SHP77 treated with DMSO at 0.1 percent for 48 hours (cell line): Measurements from ENCODE around the gene FAM229B.
"Not testable (repeated sequence)": the region's sequence is repeated elsewhere in the genome, so short reads cannot be mapped to it uniquely, and the experiment has no call there.

Source experiments
- DNase-seq: peaks from one replicate; lab custom pipeline; 2025; lab: John Stamatoyannopoulos, UW

Gene FAM229B, protein sequence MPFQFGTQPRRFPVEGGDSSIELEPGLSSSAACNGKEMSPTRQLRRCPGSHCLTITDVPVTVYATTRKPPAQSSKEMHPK

DNA sequence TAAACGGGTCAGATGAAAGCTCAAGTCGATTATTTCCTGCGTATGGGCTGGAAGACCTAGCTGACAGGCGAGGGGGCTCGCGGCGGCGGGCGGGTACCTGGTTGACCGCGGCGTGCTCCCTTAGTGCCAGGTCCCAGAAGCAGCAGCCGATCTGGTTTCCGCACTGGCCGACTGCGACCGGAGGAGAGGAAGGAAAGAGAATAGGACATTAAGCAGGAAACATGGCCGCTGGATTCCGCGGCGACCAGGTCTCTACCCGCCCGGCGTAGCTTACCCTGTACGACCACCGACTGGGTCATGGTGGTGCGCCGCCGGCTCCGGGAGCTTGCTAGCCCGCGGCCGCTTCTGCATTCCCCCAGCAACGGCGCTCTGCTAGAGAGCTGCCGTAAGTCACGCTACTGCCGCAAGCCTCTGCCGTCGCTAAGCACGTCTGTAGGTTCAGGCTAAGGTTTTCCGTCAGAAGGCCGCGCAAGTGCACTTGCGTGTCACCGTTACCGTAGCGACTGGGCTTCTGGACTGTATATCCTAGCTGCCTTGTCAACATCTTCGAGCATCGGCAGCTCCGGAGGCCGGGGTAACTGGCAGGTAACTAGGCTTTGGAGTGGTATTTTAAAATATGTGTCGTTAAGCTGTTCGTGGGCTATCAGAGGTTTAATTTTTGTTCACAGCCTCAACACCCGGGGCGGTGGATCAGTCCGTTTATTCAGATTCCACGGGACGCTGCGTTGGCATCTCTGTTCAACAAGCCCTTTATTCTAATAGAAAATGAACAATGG lies at the start of gene FAM229B, which contains the start of gene TUBE1:
FAM229B (plus strand) TSS at position 456 of the 776 bp plus-strand sequence. CDS start 11,693 bp downstream, outside the sequence.
TUBE1 (minus strand) TSS at position 347 of the 776 bp plus-strand sequence; CDS start at position 299, 48 bp downstream.
- peak; percentile 92 for DNase-seq

- DNase-seq, result no peak
Measured at GRCh38 chr6:112037783-112038216, 49.6 kb upstream of the FAM229B start.

DNA sequence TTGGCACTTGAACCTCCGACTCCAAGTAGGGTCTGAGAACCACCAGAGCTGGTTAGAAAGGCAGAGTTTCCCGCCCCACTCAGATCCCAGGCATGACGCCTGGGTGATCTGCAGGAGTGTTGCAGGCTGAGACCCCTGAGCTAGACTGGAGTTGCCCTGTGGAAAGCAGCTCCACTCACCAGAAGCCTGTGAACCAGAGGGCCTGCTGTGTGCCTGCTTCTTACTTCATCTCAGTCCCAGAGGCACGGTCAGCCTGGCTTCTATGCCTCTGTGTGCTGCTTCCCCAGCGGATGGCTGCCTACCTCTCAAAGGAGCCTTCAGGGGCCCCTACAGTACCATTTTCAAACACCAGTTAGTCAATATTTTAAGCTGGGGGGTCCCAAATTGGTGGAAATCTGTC lies 49.1 kb upstream of the FAM229B start:
- no peak for DNase-seq

- DNase-seq, result no peak
Measured at GRCh38 chr6:112038756-112039430, 48.5 kb upstream of the FAM229B start.

DNA sequence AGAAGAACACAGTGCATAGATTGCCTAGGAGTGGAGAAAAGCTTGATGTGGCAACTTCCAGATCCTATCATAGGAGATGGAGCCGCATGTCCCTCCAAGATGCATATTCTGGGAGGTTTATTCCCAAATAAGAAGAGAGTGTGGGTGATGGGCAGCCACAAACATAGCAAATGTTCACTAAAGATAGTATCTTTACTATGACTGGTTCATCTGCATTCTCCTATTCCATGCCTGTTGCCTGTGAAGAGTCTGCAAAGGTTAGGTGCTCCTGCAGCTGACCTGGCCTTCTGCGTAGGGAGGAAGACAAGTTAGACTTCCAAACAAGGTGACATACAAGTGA lies 48.0 kb upstream of the FAM229B start:
- DNase-seq, result no peak

DNA sequence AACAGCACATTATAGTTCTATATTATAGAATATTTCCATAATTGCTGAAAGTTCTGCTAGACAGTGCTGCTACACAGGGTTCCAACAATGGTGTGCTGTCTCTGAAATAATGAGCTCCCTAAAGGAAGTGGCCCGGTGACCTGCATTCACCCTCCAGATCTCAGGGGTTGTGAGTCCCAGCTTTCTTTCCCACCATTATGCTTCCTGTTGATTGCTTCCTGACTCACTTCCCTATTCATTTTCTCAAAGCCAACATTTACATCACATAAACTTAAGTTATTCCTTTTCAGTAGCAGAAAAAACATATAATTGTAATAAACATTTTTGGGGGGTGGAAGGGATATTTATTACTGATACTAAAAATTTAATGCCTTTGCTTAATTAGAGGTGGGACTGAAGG lies 46.4 kb upstream of the FAM229B start:
- DNase-seq, result no peak

GRCh38 chr6:112041535-112041934 lies 45.9 kb upstream of the FAM229B start:
- no peak for DNase-seq

DNA sequence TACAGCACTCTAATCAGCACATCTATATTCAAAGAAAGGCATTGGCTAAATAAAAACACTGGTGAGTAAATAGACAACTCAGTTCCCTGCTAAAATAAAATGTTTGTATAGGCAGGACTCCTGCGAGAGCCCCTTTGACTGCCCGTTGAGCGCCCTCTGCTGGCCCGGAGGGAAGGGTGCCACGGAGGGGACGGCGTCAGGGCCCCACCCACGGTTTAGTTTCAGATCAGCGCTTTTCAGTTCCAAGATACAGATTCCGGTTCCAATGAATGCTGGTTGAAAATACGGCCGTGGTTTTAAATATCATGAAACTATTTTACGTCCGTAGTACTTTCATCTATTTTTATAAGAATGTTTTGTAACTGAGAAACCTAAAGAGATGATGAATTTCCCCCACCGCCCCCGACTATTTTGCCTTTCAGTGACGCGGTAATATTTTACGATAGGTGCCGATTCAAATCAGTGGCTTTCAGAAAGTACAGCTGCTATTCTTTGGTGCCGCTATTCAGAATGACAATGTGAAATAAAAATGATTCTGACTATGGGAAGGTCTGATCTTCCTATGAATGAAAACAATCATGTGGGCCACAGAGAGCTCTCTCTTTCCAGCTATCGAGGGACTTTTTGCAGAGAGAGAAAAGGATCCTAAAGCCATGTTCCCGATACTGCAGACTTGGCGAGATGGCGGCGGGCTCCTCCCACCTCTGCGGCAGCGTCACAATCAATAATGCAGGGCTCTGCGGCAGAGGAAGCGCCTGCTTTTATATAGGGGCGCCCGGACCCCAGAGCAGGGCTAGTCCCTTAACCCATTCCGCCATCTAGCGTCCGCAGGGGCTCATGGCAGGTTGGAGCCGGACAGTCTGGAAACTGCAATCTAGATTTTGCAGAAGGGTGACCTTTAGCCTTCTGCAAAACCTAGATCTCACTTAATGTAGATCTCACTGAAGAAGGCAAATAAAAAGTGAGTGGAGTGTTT lies 44.1 kb upstream of the FAM229B start:
- peak; percentile 89 for DNase-seq

GRCh38 chr6:112044196-112044595 lies 43.2 kb upstream of the FAM229B start:
- no peak for DNase-seq

DNA sequence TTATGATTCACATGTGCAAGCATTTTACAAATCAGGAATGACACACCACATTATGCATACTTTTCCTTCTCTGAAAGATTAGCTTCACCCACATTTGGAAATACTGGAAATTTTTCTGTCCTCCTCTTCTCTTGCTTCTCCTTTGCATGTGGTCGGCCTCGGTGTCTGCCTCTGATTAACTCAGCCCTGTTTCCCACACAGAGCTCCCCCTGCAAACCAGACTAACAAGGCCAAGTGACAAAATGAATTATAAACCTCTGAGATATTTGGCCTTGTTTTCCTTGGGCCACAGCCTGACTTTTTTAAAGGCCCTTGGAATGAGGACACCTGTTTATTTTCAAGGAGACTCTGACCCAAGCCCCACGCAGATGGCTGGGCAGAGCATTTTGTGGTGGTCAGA lies 42.5 kb upstream of the FAM229B start:
- no peak for DNase-seq

DNA sequence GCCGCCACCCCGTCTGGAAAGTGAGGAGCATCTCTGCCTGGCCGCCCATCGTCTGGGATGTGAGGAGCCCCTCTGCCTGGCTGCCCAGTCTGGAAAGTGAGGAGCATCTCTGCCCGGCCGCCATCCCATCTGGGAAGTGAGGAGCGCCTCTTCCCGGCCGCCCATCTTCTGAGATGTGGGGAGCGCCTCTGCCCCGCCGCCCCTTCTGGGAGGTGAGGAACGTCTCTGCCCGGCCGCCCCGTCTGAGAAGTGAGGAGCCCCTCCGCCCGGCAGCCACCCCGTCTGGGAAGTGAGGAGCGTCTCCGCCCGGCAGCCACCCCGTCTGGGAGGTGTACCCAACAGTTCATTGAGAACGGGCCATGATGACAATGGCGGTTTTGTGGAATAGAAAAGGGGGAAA lies 39.9 kb upstream of the FAM229B start:
- DNase-seq, result not testable (repeated sequence)

DNA sequence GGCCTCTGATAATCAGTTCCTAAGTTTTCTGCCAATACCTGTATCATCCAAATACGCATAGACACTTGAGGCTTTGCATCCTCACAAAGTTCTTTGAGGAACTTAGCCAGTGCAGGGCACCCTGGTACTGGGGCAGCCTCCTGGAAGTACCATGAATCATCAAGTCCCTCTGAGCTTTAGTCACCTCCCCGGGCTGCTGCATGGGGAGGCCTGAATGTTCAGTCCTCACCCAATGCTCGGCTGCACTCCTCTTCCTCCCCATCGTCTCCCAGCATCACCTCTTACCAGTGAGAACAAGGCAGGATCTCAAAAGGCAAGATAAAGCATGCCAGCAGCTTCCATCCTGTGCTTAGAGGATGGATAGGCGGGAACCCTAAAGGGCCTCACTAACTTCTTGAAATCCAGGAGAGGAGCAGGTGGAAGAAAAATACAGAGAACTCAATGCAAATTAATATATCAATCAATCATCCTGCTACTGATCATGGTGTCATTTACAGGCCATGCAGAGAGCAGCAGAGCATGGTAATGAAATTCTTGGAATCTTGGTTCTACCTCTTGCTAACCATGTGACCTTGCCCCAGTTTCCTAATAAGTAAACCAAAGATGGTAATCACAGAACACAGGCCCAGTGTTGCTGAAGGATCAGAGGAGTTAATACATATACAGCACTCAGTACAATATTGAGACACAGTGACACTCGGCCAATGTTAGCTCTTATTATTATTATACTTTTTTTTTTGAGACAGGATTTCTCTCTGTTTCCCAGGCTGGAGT lies 38.2 kb upstream of the FAM229B start:
- DNase-seq, result no peak

- no peak for DNase-seq
Measured at GRCh38 chr6:112049996-112050395, 37.4 kb upstream of the FAM229B start.

- no peak for DNase-seq
Measured at GRCh38 chr6:112050429-112050828, 37.0 kb upstream of the FAM229B start.

DNA sequence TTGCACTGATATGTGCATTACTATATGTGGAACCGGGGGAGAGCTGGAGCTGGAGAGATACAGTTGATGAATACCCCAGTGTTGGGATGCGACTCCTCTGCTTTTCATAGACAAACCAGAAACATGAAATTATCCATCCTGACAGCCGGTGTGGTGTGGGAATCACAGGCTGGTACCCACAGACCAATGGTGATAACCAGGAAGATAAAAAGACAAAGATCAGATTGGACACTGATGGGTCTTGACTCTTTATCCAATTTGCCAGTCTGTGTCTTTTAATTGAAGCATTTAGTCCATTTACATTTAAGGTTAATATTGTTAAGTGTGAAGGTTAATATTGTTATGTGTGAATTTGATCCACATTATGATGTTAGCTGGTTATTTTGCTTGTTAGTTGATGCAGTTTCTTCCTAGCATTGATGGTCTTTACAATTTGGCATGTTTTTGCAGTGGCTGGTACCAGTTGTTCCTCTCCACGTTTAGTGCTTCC lies 36.1 kb upstream of the FAM229B start:
- not testable (repeated sequence) for DNase-seq

DNA sequence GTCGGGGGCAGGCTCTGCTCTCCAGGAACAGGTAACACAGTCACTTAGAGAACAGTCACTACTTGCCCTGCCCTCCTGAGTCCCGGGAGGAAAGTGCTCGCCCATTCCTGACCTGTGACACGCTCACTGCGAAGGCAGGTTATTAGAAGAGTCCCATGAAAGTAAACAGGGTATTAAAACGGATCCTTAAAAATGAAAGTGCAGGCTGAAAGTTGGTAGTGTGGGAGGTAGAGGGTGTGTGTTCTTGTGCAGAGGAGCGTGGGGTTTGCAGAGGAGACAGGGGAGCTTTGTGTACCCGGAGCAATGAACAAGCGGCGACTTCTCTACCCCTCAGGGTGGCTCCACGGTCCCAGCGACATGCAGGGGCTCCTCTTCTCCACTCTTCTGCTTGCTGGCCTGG lies 33.4 kb upstream of the FAM229B start, which contains the start of gene CCN6:
CCN6 (plus strand) TSS at position 104 of the 400 bp plus-strand sequence; CDS start at position 358, 254 bp downstream.
- no peak for DNase-seq

- no peak for DNase-seq
Measured at GRCh38 chr6:112054555-112055190, 32.7 kb upstream of the FAM229B start.

- no peak for DNase-seq
Measured at GRCh38 chr6:112058243-112059032, 29.0 kb upstream of the FAM229B start.

GRCh38 chr6:112061605-112062004 lies 25.8 kb upstream of the FAM229B start:
- no peak for DNase-seq

DNA sequence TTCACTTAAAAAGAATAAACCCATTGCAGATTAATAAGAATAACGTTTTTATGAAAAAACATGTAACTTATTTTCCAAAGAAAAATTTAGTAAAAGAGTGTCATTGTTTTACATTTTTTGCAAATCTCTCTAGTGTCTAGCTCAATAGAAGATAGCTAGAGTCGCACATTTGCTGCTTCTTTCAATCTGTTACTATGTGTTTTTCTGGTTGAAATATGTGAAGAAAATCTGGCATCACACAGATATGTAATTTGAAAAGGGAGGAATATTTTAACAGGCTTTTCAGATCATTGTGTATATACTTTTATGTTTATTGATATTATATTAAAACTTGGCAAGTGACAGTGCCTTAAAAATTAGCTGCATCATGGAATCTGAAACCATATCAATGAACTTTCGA lies 24.4 kb upstream of the FAM229B start:
- no peak for DNase-seq
